ENCODE data around the gene RALGAPA2. TPM values are rescaled to one million over a fixed set of nuclear protein-coding genes. Genes with fewer than 3 reads are reported as not detected.
A peak's percentile ranks its signal among the peaks of the same experiment; 100 is the strongest.

Gene RALGAPA2
- total and polyA plus RNA-seq, 8 donors: 34.5 to 79.8 (median 43.1) TPM

GRCh38 chr20:20677186-20677585 is 35.3 kb downstream of the RALGAPA2 start:
- ATAC-seq (no peak), DNase-seq (no peak)
- Histone ChIP-seq H3K9me3 (no peaks in the 10 kb centered on the region), H3K36me3 (peaks cover 0 to 28% of the 10 kb centered on the region in 2 donors), H3K4me1 (peaks cover 0 to 26% of the 10 kb centered on the region in 2 donors), H3K27me3 (no peaks in the 10 kb centered on the region), H3K27ac (no peak overlapping the region), H3K4me3 (no peak overlapping the region)
- no peak for TF ChIP-seq CTCF (IDR thresholded peaks at IDR 0.05)
- intact Hi-C loops (cut with DNase I): no loop called here

- peak; percentile 67 for ATAC-seq
- intact Hi-C loops (cut with DNase I): loop anchor here in 1 of 2 donors (5.0 kb wide), 1 partner anchor 154 kb away; no protein-coding TSS in a partner anchor
- Histone ChIP-seq H3K36me3 (no peaks in the 10 kb centered on the region), H3K4me3 (no peak overlapping the region), H3K27me3 (no peaks in the 10 kb centered on the region), H3K27ac (peak overlapping the region in 1 of 2 donors; percentile 13), H3K4me1 (peaks cover 12 to 50% of the 10 kb centered on the region in 2 donors), H3K9me3 (no peaks in the 10 kb centered on the region)
- TF ChIP-seq CTCF (IDR thresholded peaks at IDR 0.05): no peak
- no peak for DNase-seq
These were observed 43.8 kb downstream of the RALGAPA2 start for GRCh38 chr20:20668639-20669038.

GRCh38 chr20:20666359-20666758 is 46.1 kb downstream of the RALGAPA2 start:
- peak overlapping the region in 1 of 2 donors; percentile 24 for H3K27ac ChIP-seq
- intact Hi-C loops (cut with DNase I): loop anchor here in 1 of 2 donors (5.0 kb wide), 1 partner anchor 156 kb away; no protein-coding TSS in a partner anchor
- no peaks in the 10 kb centered on the region for H3K36me3 ChIP-seq
- no peaks in the 10 kb centered on the region for H3K9me3 ChIP-seq
- DNase-seq (peak in 1 of 4 donors; percentile 14), ATAC-seq (peak; percentile 80)
- no peak overlapping the region for H3K4me3 ChIP-seq
- no peaks in the 10 kb centered on the region for H3K27me3 ChIP-seq
- no peak for TF ChIP-seq CTCF (IDR thresholded peaks at IDR 0.05)
- H3K4me1 ChIP-seq: peaks cover 12 to 50% of the 10 kb centered on the region in 2 donors

GRCh38 chr20:20665606-20666332 is 46.7 kb downstream of the RALGAPA2 start:
- DNase-seq: no peak
- Histone ChIP-seq H3K27me3 (no peaks in the 10 kb centered on the region), H3K36me3 (no peaks in the 10 kb centered on the region), H3K9me3 (no peaks in the 10 kb centered on the region), H3K27ac (peak overlapping the region in 1 of 2 donors; percentile 24), H3K4me3 (no peak overlapping the region), H3K4me1 (peaks cover 12 to 50% of the 10 kb centered on the region in 2 donors)
- no peak for ATAC-seq
- TF ChIP-seq CTCF (IDR thresholded peaks at IDR 0.05): no peak
- intact Hi-C loops (cut with DNase I): loop anchor here in 1 of 2 donors (5.0 kb wide), 1 partner anchor 157 kb away; no protein-coding TSS in a partner anchor

GRCh38 chr20:20664795-20665589 is 47.5 kb downstream of the RALGAPA2 start:
- intact Hi-C loops (cut with DNase I): loop anchor here in 1 of 2 donors (5.0 kb wide), 1 partner anchor 157 kb away; no protein-coding TSS in a partner anchor
- H3K4me1 ChIP-seq: peaks cover 12 to 50% of the 10 kb centered on the region in 2 donors
- ATAC-seq (peak; percentile 86), DNase-seq (peak in 2 of 4 donors; percentile 13 to 51)
- no peaks in the 10 kb centered on the region for H3K36me3 ChIP-seq
- peak; percentile 38 to 44 for TF ChIP-seq CTCF (IDR thresholded peaks at IDR 0.05)
- H3K27ac ChIP-seq: peak overlapping the region in 1 of 2 donors; percentile 7
- H3K4me3 ChIP-seq: no peak overlapping the region
- no peaks in the 10 kb centered on the region for H3K9me3 ChIP-seq
- H3K27me3 ChIP-seq: no peaks in the 10 kb centered on the region
